ENCODE measurements around the gene LY9.

DNA sequence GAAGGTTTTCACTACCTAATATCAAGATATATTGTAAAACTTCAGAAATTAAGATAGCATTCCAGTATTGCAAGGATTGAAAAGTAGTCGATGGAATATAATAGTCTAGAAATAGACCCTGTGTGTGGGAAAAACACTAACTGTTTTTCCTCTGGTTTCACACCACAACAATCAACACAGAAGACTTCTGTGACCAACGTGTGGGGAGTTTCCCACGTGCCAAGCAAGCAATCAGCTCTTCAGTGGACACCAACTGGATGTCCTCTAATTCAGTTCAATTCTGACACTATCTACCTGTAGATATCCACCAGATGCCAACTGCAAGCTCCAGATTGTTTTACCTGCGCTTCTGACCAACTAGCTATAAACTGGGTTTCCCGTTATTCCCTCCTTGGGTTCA, 54.6 kb downstream of the LY9 start:
- TF ChIP-seq POLR2A (IDR thresholded peaks at IDR 0.05), result no peak
- TF ChIP-seq, protein P1, sequence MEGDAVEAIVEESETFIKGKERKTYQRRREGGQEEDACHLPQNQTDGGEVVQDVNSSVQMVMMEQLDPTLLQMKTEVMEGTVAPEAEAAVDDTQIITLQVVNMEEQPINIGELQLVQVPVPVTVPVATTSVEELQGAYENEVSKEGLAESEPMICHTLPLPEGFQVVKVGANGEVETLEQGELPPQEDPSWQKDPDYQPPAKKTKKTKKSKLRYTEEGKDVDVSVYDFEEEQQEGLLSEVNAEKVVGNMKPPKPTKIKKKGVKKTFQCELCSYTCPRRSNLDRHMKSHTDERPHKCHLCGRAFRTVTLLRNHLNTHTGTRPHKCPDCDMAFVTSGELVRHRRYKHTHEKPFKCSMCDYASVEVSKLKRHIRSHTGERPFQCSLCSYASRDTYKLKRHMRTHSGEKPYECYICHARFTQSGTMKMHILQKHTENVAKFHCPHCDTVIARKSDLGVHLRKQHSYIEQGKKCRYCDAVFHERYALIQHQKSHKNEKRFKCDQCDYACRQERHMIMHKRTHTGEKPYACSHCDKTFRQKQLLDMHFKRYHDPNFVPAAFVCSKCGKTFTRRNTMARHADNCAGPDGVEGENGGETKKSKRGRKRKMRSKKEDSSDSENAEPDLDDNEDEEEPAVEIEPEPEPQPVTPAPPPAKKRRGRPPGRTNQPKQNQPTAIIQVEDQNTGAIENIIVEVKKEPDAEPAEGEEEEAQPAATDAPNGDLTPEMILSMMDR (IDR thresholded peaks at IDR 0.05), result no peak
